Astrocyte (in vitro differentiated cells and primary cell): ENCODE measurements around the gene CTNNA3. TPM values are rescaled to one million over a fixed set of nuclear protein-coding genes. Genes with fewer than 3 reads are reported as not detected.

Source experiments
- DNase-seq: peaks from one replicate; pipeline ENCODE4 v3.0.0-alpha.2; 2010; ENCODE audit warnings: low read depth
- FAIRE-seq: peaks from 2 replicates; lab custom pipeline; 2011; peaks lifted over from hg19 to GRCh38; lab: Jason Lieb, UNC
- H2AFZ ChIP-seq: 2 replicates; pipeline ENCODE4 v1.6.0; 2012; ENCODE audit warnings: low read depth, low read length, inconsistent platforms
- H3K27ac ChIP-seq: 2 replicates; pipeline ENCODE4 v1.5.1; 2011; ENCODE audit warnings: low read depth, low read length, inconsistent platforms
- H3K27me3 ChIP-seq: 2 replicates; pipeline ENCODE4 v1.6.0; 2011; ENCODE audit warnings: low read length, inconsistent platforms; ENCODE audit not compliant: insufficient read depth
- H3K36me3 ChIP-seq: 2 replicates; pipeline ENCODE4 v1.5.1; 2011; ENCODE audit warnings: low read length, inconsistent platforms; ENCODE audit not compliant: insufficient read depth
- H3K4me1 ChIP-seq: 2 replicates; pipeline ENCODE4 v1.5.1; 2011; ENCODE audit warnings: low read length, inconsistent platforms; ENCODE audit not compliant: insufficient read depth
- H3K4me2 ChIP-seq: 2 replicates; pipeline ENCODE4 v1.6.0; 2012; ENCODE audit warnings: low read length, inconsistent platforms
- H3K4me3 ChIP-seq: 2 replicates; pipeline ENCODE4 v1.5.1; 2011; ENCODE audit warnings: low read depth, mild to moderate bottlenecking, low read length, inconsistent platforms; ENCODE audit not compliant: insufficient read depth
- H3K79me2 ChIP-seq: 2 replicates; pipeline ENCODE4 v1.6.0; 2012; ENCODE audit warnings: mild to moderate bottlenecking, low read length, inconsistent platforms; ENCODE audit not compliant: insufficient read depth
- H3K9ac ChIP-seq: 2 replicates; pipeline ENCODE4 v1.6.0; 2012; ENCODE audit warnings: mild to moderate bottlenecking, low read length, inconsistent platforms
- H3K9me3 ChIP-seq: 2 replicates; pipeline ENCODE4 v1.5.1; 2012; ENCODE audit warnings: low read depth, mild to moderate bottlenecking, low read length, inconsistent platforms; ENCODE audit not compliant: insufficient read depth
- H4K20me1 ChIP-seq: 2 replicates; pipeline ENCODE4 v1.6.0; 2012; ENCODE audit warnings: low read length, inconsistent platforms; ENCODE audit not compliant: insufficient read depth
- H3K27ac Mint-ChIP-seq: one replicate; pipeline ENCODE4 v1.8.0; 2021; ENCODE audit warnings: mild to moderate bottlenecking, mixed read lengths; ENCODE audit not compliant: unreplicated experiment
- H3K27me3 Mint-ChIP-seq: one replicate; pipeline ENCODE4 v1.8.0; 2021; ENCODE audit warnings: low read depth, mixed read lengths; ENCODE audit not compliant: unreplicated experiment
- H3K36me3 Mint-ChIP-seq: one replicate; pipeline ENCODE4 v1.8.0; 2021; ENCODE audit warnings: low read depth, mixed read lengths; ENCODE audit not compliant: unreplicated experiment
- H3K4me1 Mint-ChIP-seq: one replicate; pipeline ENCODE4 v1.8.0; 2021; ENCODE audit warnings: low read depth, mixed read lengths; ENCODE audit not compliant: unreplicated experiment
- H3K4me3 Mint-ChIP-seq: one replicate; pipeline ENCODE4 v1.8.0; 2021; ENCODE audit warnings: mild to moderate bottlenecking, moderate library complexity, mixed read lengths; ENCODE audit not compliant: unreplicated experiment
- H3K9me3 Mint-ChIP-seq: one replicate; pipeline ENCODE4 v1.8.0; 2021; ENCODE audit warnings: mild to moderate bottlenecking, mixed read lengths; ENCODE audit not compliant: unreplicated experiment
- EZH2 ChIP-seq: IDR thresholded peaks from 2 replicates; pipeline ENCODE4 v1.6.1; 2012; ENCODE audit warnings: mild to moderate bottlenecking, low read length, inconsistent platforms; ENCODE audit not compliant: insufficient read depth
- total RNA-seq: library from RNA; stranded (reverse); gene quantifications from 2 replicates; pipeline ENCODE4 v1.2.1, GENCODE V29; 2021
- TF ChIP-seq, protein P1 (sequence below): IDR thresholded peaks from 2 replicates; pipeline ENCODE4 v1.5.1; 2011; ENCODE audit warnings: low read depth, mild to moderate bottlenecking, inconsistent platforms, low read length, moderate library complexity; ENCODE audit not compliant: insufficient read depth

CTNNA3 gene
- total RNA-seq, 1 donor from 2014 or later = 0.73 TPM

GRCh38 chr10:66888237-66888636 is 807.8 kb downstream of the CTNNA3 start:
- H3K27ac Mint-ChIP-seq = no peak overlapping the region
- Histone ChIP-seq H2AFZ (no peak overlapping the region), H3K9ac (no peak overlapping the region), H3K79me2 (no peaks in the 10 kb centered on the region), H3K4me3 (no peak overlapping the region), H3K27me3 (no peaks in the 10 kb centered on the region), H4K20me1 (no peaks in the 10 kb centered on the region), H3K9me3 (no peaks in the 10 kb centered on the region), H3K27ac (no peak overlapping the region), H3K4me2 (no peak overlapping the region), H3K4me1 (no peaks in the 10 kb centered on the region), H3K36me3 (no peaks in the 10 kb centered on the region)
- no peaks in the 10 kb centered on the region for H3K36me3 Mint-ChIP-seq
- H3K27me3 Mint-ChIP-seq = no peaks in the 10 kb centered on the region
- no peak overlapping the region for H3K4me3 Mint-ChIP-seq
- no peaks in the 10 kb centered on the region for H3K9me3 Mint-ChIP-seq
- TF ChIP-seq, protein P1, sequence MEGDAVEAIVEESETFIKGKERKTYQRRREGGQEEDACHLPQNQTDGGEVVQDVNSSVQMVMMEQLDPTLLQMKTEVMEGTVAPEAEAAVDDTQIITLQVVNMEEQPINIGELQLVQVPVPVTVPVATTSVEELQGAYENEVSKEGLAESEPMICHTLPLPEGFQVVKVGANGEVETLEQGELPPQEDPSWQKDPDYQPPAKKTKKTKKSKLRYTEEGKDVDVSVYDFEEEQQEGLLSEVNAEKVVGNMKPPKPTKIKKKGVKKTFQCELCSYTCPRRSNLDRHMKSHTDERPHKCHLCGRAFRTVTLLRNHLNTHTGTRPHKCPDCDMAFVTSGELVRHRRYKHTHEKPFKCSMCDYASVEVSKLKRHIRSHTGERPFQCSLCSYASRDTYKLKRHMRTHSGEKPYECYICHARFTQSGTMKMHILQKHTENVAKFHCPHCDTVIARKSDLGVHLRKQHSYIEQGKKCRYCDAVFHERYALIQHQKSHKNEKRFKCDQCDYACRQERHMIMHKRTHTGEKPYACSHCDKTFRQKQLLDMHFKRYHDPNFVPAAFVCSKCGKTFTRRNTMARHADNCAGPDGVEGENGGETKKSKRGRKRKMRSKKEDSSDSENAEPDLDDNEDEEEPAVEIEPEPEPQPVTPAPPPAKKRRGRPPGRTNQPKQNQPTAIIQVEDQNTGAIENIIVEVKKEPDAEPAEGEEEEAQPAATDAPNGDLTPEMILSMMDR = no peak
- no peak for TF ChIP-seq EZH2
- no peak for FAIRE-seq
- DNase-seq = no peak
- no peaks in the 10 kb centered on the region for H3K4me1 Mint-ChIP-seq

DNA sequence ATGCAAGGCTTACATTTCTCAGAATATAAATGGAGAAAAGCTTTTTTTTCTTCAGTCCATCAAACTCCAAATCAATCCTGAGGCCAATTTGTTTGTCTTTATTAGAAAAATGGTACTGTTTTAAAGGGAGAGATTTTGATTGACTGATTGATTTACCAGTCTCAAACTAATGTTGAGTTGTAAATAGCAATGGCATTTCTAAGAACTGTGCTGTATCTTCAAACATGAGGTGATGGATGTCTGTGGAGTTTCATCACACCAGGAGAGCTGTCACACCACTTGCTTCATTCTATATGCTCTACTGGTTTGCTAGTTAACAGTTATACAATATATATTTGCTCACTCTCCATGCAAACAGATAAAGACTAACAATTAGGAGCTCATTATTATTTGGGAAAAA is 809.1 kb downstream of the CTNNA3 start:
- no peaks in the 10 kb centered on the region for H3K27me3 ChIP-seq
- FAIRE-seq (no peak), DNase-seq (no peak)
- H3K79me2 ChIP-seq = no peaks in the 10 kb centered on the region
- H3K27ac ChIP-seq = no peak overlapping the region
- H3K9ac ChIP-seq = no peak overlapping the region
- Mint-ChIP-seq H3K9me3 (no peaks in the 10 kb centered on the region), H3K27ac (no peak overlapping the region), H3K27me3 (no peaks in the 10 kb centered on the region), H3K4me1 (no peaks in the 10 kb centered on the region), H3K36me3 (no peaks in the 10 kb centered on the region), H3K4me3 (no peak overlapping the region)
- H3K4me3 ChIP-seq = no peak overlapping the region
- no peak for TF ChIP-seq EZH2
- TF ChIP-seq, protein P1 = no peak
- no peaks in the 10 kb centered on the region for H4K20me1 ChIP-seq
- H3K4me1 ChIP-seq = no peaks in the 10 kb centered on the region
- no peaks in the 10 kb centered on the region for H3K9me3 ChIP-seq
- H3K4me2 ChIP-seq = no peak overlapping the region
- H2AFZ ChIP-seq = no peak overlapping the region
- H3K36me3 ChIP-seq = no peaks in the 10 kb centered on the region

DNA sequence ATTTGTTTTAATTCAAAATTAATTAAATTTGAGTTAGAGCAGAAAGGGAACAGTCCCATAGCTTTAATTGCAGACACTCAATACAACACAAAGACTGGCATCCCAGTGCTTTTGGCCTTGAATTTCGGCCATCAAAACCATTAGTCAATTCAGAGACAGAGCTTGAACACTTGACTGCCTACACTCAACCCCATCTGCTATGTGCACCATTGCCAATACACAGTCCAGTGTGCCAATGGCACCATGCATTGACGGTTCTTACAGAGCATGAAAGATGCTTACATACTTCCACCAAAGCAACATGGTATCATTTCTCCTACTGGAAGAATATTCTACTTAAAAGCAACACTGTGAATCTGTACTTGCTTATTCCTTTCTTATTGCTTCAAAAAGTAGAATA is 813.7 kb downstream of the CTNNA3 start:
- Mint-ChIP-seq H3K4me3 (no peak overlapping the region), H3K9me3 (no peaks in the 10 kb centered on the region), H3K27me3 (peaks cover 2% of the 10 kb centered on the region), H3K27ac (no peak overlapping the region), H3K4me1 (no peaks in the 10 kb centered on the region), H3K36me3 (no peaks in the 10 kb centered on the region)
- DNase-seq = no peak
- H3K27me3 ChIP-seq = no peaks in the 10 kb centered on the region
- H3K4me2 ChIP-seq = no peak overlapping the region
- H3K4me1 ChIP-seq = no peaks in the 10 kb centered on the region
- no peak overlapping the region for H2AFZ ChIP-seq
- TF ChIP-seq EZH2 = no peak
- TF ChIP-seq, protein P1 = no peak
- H3K27ac ChIP-seq = no peak overlapping the region
- no peaks in the 10 kb centered on the region for H3K9me3 ChIP-seq
- no peak for FAIRE-seq
- no peak overlapping the region for H3K9ac ChIP-seq
- H3K4me3 ChIP-seq = no peak overlapping the region
- H3K36me3 ChIP-seq = no peaks in the 10 kb centered on the region
- no peaks in the 10 kb centered on the region for H4K20me1 ChIP-seq
- no peaks in the 10 kb centered on the region for H3K79me2 ChIP-seq
